CD4-positive, alpha-beta T cell treated with Interleukin-15 for 4 hours (primary cell): Measurements from ENCODE around the gene GALE.

Experiments
- DNase-seq: peaks from one replicate; pipeline ENCODE4 v3.0.0-alpha.2; 2020; ENCODE audit warnings: low spot score

The GALE gene

DNA sequence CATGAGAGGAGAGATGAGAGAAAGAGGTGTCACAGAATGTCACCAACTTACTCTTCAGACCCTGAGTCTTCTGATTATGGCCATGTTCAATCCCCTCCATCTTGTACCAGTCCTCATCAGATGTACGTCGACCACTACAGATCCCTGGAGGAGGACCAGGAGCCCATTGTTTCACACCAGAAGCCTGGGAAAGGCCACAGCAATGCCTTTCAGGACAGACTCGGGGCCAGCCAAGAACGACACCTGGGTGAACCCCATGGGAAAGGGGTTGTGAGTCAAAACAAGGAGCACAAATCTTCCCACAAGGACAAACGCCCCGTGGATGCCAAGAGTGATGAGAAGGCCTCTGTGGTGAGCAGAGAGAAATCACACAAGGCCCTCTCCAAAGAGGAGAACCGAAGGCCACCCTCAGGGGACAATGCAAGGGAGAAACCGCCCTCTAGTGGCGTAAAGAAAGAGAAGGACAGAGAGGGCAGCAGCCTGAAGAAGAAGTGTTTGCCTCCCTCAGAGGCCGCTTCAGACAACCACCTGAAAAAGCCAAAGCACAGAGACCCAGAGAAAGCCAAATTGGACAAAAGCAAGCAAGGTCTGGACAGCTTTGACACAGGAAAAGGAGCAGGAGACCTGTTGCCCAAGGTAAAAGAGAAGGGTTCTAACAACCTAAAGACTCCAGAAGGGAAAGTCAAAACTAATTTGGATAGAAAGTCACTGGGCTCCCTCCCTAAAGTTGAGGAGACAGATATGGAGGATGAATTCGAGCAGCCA is 49.3 kb downstream of the GALE start:
- DNase-seq = peak; percentile 37

GRCh38 chr1:23748016-23748415 is 52.5 kb downstream of the GALE start:
- DNase-seq = no peak
